MM.1S (cell line): ENCODE results near the gene AGPAT3.

Experiments
- DNase-seq: peaks from one replicate; pipeline ENCODE4 v3.0.0-alpha.2; 2015
- H2AFZ ChIP-seq: fragments of 300-600 bp; sonication (generic); 2 replicates; pipeline ENCODE4 v1.6.0; 2016; ENCODE audit warnings: antibody characterized with exemption, low read length
- H3F3A ChIP-seq: fragments of 300-600 bp; sonication (generic); 2 replicates; pipeline ENCODE4 v1.6.1; 2016; ENCODE audit warnings: mild to moderate bottlenecking, antibody characterized with exemption, low read length, moderate library complexity, mixed read lengths; ENCODE audit not compliant: insufficient read depth
- H3K27ac ChIP-seq: fragments of 300-600 bp; sonication (generic); 2 replicates; pipeline ENCODE4 v1.5.1; 2016; ENCODE audit warnings: mild to moderate bottlenecking, low read length
- H3K27me3 ChIP-seq: fragments of 300-600 bp; sonication (generic); replicated peaks from 2 replicates; pipeline ENCODE4 v1.6.0; 2016; ENCODE audit warnings: low read length; ENCODE audit not compliant: insufficient read depth
- H3K36me3 ChIP-seq: fragments of 300-600 bp; sonication (generic); replicated peaks from 2 replicates; pipeline ENCODE4 v1.6.1; 2016; ENCODE audit warnings: mild to moderate bottlenecking, low read length, mixed read lengths; ENCODE audit not compliant: insufficient read depth
- H3K4me1 ChIP-seq: fragments of 300-600 bp; sonication (generic); 2 replicates; pipeline ENCODE4 v1.6.1; 2016; ENCODE audit warnings: low read length, mixed read lengths
- H3K4me2 ChIP-seq: fragments of 300-600 bp; sonication (generic); 2 replicates; pipeline ENCODE4 v1.6.0; 2016; ENCODE audit warnings: low read depth, low read length
- H3K4me3 ChIP-seq: fragments of 300-600 bp; sonication (generic); 2 replicates; pipeline ENCODE4 v1.5.1; 2016; ENCODE audit warnings: low read length, mixed read lengths
- H3K79me2 ChIP-seq: fragments of 300-600 bp; sonication (generic); 2 replicates; pipeline ENCODE4 v1.6.1; 2016; ENCODE audit warnings: mixed run types, low read length, mixed read lengths
- H3K9ac ChIP-seq: fragments of 300-600 bp; sonication (generic); 2 replicates; pipeline ENCODE4 v1.6.1; 2016; ENCODE audit warnings: low read length, mixed read lengths
- H3K9me2 ChIP-seq: fragments of 300-600 bp; sonication (generic); replicated peaks from 2 replicates; pipeline ENCODE4 v1.6.1; 2016; ENCODE audit warnings: mild to moderate bottlenecking, low read length, mixed read lengths; ENCODE audit not compliant: insufficient read depth
- H3K9me3 ChIP-seq: fragments of 300-600 bp; sonication (generic); replicated peaks from 2 replicates; pipeline ENCODE4 v1.6.1; 2016; ENCODE audit warnings: mild to moderate bottlenecking, low read length, mixed read lengths; ENCODE audit not compliant: insufficient read depth
- H4K20me1 ChIP-seq: fragments of 300-600 bp; sonication (generic); 2 replicates; pipeline ENCODE4 v1.6.1; 2016; ENCODE audit warnings: mild to moderate bottlenecking, low read length, moderate library complexity, mixed read lengths; ENCODE audit not compliant: insufficient read depth
- EZH2 ChIP-seq: fragments of 300-600 bp; sonication (generic); optimal IDR thresholded peaks from 2 replicates; pipeline ENCODE3; 2017; ENCODE audit warnings: low read depth, mild to moderate bottlenecking, antibody characterized with exemption, low read length, mixed read lengths
- EZH2phosphoT487 ChIP-seq: fragments of 300-600 bp; sonication (generic); IDR thresholded peaks from 2 replicates; pipeline ENCODE4 v1.6.1; 2018; ENCODE audit warnings: antibody characterized with exemption, low read length
- TF ChIP-seq, protein P1 (sequence below): fragments of 300-600 bp; sonication (generic); IDR thresholded peaks from 2 replicates; pipeline ENCODE4 v1.5.1; 2016; ENCODE audit warnings: antibody characterized with exemption, low read length, mixed read lengths

The AGPAT3 gene

DNA sequence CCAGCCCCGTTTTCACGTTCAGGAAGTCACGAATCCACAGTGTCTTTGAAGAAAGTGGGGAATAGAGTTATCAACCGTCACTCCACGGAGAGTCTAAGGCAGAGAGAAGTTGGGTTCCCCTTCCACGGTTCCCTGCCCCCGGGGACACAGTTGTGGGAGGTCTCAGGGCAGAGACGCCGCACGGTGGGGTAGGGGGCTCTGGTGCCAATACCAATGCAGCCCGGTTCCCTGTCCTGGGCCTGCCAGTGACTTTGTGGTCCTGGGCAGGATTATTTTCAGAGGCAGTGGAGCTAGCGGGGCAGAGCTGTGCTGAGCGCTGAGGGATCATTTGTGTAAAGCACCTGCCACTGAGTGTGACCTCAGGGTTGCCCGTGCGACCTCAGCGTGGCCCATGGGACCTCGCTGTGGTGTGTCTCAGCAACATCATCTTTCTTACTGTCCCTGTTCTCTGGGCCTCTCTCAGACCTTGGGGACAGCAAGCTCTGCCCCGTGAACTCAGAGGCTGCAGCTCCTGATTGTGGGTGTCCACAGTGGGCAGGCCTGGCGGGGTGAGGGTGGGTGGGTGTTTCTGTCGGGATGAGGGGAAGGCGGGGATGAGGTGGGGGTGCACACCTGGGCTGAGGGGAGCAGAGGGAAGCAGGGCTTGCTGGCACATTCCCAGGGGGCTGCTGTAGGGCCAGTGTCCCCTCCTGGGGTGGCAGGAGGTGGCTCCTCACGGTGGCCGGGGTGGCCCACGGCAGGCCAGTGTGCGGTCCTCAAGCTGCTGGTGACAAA is 65.2 kb downstream of the AGPAT3 start:
- H3K9ac ChIP-seq, result no peak overlapping the region
- peaks cover 90% of the 10 kb centered on the region for H3K79me2 ChIP-seq
- H3K36me3 ChIP-seq, result no peaks in the 10 kb centered on the region; the same call in 1 of the 2 replicates
- no peaks in the 10 kb centered on the region for H3K27me3 ChIP-seq
- no peaks in the 10 kb centered on the region for H3K4me1 ChIP-seq
- no peak overlapping the region for H2AFZ ChIP-seq
- H3K27ac ChIP-seq, result no peak overlapping the region
- DNase-seq, result no peak
- H3F3A ChIP-seq, result no peaks in the 10 kb centered on the region
- H4K20me1 ChIP-seq, result no peaks in the 10 kb centered on the region
- H3K9me2 ChIP-seq, result no peaks in the 10 kb centered on the region
- H3K4me3 ChIP-seq, result no peak overlapping the region
- no peaks in the 10 kb centered on the region for H3K9me3 ChIP-seq
- no peak overlapping the region for H3K4me2 ChIP-seq
- no peak for TF ChIP-seq EZH2
- TF ChIP-seq, protein P1, sequence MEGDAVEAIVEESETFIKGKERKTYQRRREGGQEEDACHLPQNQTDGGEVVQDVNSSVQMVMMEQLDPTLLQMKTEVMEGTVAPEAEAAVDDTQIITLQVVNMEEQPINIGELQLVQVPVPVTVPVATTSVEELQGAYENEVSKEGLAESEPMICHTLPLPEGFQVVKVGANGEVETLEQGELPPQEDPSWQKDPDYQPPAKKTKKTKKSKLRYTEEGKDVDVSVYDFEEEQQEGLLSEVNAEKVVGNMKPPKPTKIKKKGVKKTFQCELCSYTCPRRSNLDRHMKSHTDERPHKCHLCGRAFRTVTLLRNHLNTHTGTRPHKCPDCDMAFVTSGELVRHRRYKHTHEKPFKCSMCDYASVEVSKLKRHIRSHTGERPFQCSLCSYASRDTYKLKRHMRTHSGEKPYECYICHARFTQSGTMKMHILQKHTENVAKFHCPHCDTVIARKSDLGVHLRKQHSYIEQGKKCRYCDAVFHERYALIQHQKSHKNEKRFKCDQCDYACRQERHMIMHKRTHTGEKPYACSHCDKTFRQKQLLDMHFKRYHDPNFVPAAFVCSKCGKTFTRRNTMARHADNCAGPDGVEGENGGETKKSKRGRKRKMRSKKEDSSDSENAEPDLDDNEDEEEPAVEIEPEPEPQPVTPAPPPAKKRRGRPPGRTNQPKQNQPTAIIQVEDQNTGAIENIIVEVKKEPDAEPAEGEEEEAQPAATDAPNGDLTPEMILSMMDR, result no peak
- TF ChIP-seq EZH2phosphoT487, result no peak

DNA sequence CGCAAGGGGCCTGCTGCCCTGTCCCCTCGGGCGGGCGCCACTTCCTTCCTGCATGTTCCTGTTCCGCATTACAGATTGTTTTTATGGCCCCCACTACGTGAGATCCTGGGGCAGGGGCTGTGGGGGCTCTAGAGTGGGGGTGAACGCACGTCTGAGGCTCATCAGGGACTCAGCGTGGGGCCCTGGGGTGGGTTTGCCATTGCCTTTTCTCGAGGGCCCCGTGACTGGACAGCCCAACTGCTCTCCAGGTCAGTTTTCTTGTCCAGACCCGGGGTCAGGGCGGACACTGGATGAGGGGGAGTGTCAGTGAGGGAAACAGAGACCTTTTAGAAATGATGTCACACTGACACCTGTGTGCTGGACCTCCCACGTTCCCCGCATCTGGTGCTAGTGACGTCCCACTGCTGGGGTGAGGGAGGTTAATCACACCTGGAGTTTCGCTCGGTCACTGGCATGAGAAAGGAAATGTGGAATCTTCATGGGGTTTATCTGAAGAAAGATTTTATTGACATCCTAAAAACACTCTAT is 65.9 kb downstream of the AGPAT3 start:
- H3K9ac ChIP-seq, result no peak overlapping the region
- no peak overlapping the region for H3K4me3 ChIP-seq
- no peaks in the 10 kb centered on the region for H3K9me3 ChIP-seq
- no peak overlapping the region for H2AFZ ChIP-seq
- H3K27ac ChIP-seq, result no peak overlapping the region
- no peaks in the 10 kb centered on the region for H3F3A ChIP-seq
- H3K4me1 ChIP-seq, result no peaks in the 10 kb centered on the region
- no peaks in the 10 kb centered on the region for H4K20me1 ChIP-seq
- no peak overlapping the region for H3K4me2 ChIP-seq
- no peaks in the 10 kb centered on the region; the same call in 1 of the 2 replicates for H3K36me3 ChIP-seq
- TF ChIP-seq, protein P1, result no peak
- TF ChIP-seq EZH2 (no peak), EZH2phosphoT487 (no peak)
- no peak for DNase-seq
- H3K27me3 ChIP-seq, result no peaks in the 10 kb centered on the region
- peaks cover 89% of the 10 kb centered on the region for H3K79me2 ChIP-seq
- no peaks in the 10 kb centered on the region for H3K9me2 ChIP-seq

DNA sequence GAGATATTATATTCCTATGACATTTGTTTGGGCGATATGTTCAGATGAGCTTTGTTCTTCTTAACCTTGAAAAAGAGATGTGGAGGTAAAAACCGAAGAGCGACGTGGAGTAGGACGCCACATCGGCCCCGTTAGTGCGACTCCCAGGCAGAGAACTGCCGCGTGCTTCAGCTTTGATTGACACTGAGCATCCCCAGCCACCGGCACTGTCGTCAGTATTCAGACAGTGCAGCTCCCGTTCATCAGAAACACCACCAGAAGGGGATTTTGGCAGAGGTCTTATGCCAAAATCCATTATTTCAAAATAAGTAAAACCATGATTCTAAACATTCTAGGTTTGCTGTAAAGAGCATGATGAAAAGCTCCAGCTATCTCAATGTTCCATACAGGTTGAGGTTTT is 66.5 kb downstream of the AGPAT3 start:
- Histone ChIP-seq H3K79me2 (peaks cover 90% of the 10 kb centered on the region), H4K20me1 (0 out of 2 replicates have a peak, but pooled peaks cover 3% of the 10 kb centered on the region), H3K4me2 (no peak overlapping the region), H3K27me3 (no peaks in the 10 kb centered on the region), H3K9me2 (no peaks in the 10 kb centered on the region), H3K9me3 (no peaks in the 10 kb centered on the region), H3K4me1 (no peaks in the 10 kb centered on the region), H3K27ac (no peak overlapping the region), H2AFZ (no peak overlapping the region), H3F3A (no peaks in the 10 kb centered on the region), H3K4me3 (no peak overlapping the region), H3K36me3 (no peaks in the 10 kb centered on the region; the same call in 1 of the 2 replicates), H3K9ac (no peak overlapping the region)
- DNase-seq, result no peak
- no peak for TF ChIP-seq EZH2phosphoT487
- TF ChIP-seq, protein P1, result no peak
- no peak for TF ChIP-seq EZH2
